PC-3 (cell line): ENCODE measurements around the gene C17orf114.

Experiments used
- ATAC-seq: fragments of 200-7000 bp; cut with Tn5 transposase; 2 replicates; pipeline ENCODE4 v1.9.1; 2020; ENCODE audit warnings: mild to moderate bottlenecking, moderate library complexity
- BruUV-seq: library from RNA; stranded (reverse); fragments of 400-500 nt; replicated peaks from 2 replicates; lab custom pipeline; 2021; lab: Mats Ljungman, UMichigan
- CTCF ChIA-PET: fragments of 300-600 bp; sonication (Branson Sonifier 250); formaldehyde crosslinking; loops from one replicate; lab custom pipeline; 2022; ENCODE audit warnings: antibody characterized with exemption; lab: Charles Lee
- POLR2A ChIA-PET: fragments of 300-600 bp; sonication (Branson Sonifier 250); formaldehyde crosslinking; loops from one replicate; lab custom pipeline; 2022; ENCODE audit warnings: antibody characterized with exemption; ENCODE audit not compliant: unreplicated experiment; lab: Charles Lee
- DNase-seq: peaks from one replicate; pipeline ENCODE4 v3.0.0-alpha.2; 2015
- H2AFZ ChIP-seq: fragments of 300-600 bp; sonication (generic); 2 replicates; pipeline ENCODE4 v1.6.0; 2016; ENCODE audit warnings: antibody characterized with exemption, low read length
- H3F3A ChIP-seq: fragments of 300-600 bp; sonication (generic); one replicate; pipeline ENCODE4 v1.6.0; 2017; ENCODE audit warnings: antibody characterized with exemption, low read length, control low read depth, mild to moderate bottlenecking; ENCODE audit not compliant: unreplicated experiment
- H3K27ac ChIP-seq: fragments of 300-600 bp; sonication (generic); 2 replicates; pipeline ENCODE4 v1.5.1; 2016; ENCODE audit warnings: mild to moderate bottlenecking, low read length
- H3K27me3 ChIP-seq: fragments of 300-600 bp; sonication (generic); 2 replicates; pipeline ENCODE4 v1.6.1; 2016; ENCODE audit warnings: low read length, mixed read lengths
- H3K36me3 ChIP-seq: fragments of 300-600 bp; sonication (generic); 2 replicates; pipeline ENCODE4 v1.6.1; 2016; ENCODE audit warnings: low read depth, mixed run types, low read length, mixed read lengths
- H3K4me1 ChIP-seq: fragments of 300-600 bp; sonication (generic); 2 replicates; pipeline ENCODE4 v1.5.1; 2016; ENCODE audit warnings: low read length; ENCODE audit not compliant: insufficient read depth
- H3K4me2 ChIP-seq: fragments of 300-600 bp; sonication (generic); 2 replicates; pipeline ENCODE4 v1.6.0; 2016; ENCODE audit warnings: low read length
- H3K4me3 ChIP-seq: fragments of 300-600 bp; sonication (generic); 2 replicates; pipeline ENCODE4 v1.5.1; 2016; ENCODE audit warnings: mild to moderate bottlenecking, low read length, mixed read lengths
- H3K79me2 ChIP-seq: fragments of 300-600 bp; sonication (generic); 2 replicates; pipeline ENCODE4 v1.6.1; 2017; ENCODE audit warnings: low read length, mixed read lengths
- H3K9ac ChIP-seq: fragments of 300-600 bp; sonication (generic); 2 replicates; pipeline ENCODE4 v1.6.0; 2016; ENCODE audit warnings: mild to moderate bottlenecking, low read length
- H3K9me2 ChIP-seq: fragments of 300-600 bp; sonication (generic); replicated peaks from 2 replicates; pipeline ENCODE4 v1.6.1; 2016; ENCODE audit warnings: mixed run types, low read length, mixed read lengths
- H3K9me3 ChIP-seq: fragments of 300-600 bp; sonication (generic); 2 replicates; pipeline ENCODE4 v1.6.1; 2016; ENCODE audit warnings: low read length, mixed read lengths
- H4K20me1 ChIP-seq: fragments of 300-600 bp; sonication (generic); 2 replicates; pipeline ENCODE4 v1.6.1; 2016; ENCODE audit warnings: low read length, mixed read lengths
- CTCF ChIP-seq: fragments of 300-600 bp; sonication (generic); conservative IDR thresholded peaks from 2 replicates; pipeline ENCODE4 v1.5.1; 2017; ENCODE audit warnings: antibody characterized with exemption, low read depth, mild to moderate bottlenecking, low read length
- EZH2 ChIP-seq: fragments of 300-600 bp; sonication (generic); IDR thresholded peaks from one replicate; pipeline ENCODE4 v1.6.1; 2017; ENCODE audit warnings: antibody characterized with exemption, mild to moderate bottlenecking, low read length; ENCODE audit not compliant: unreplicated experiment
- EZH2phosphoT487 ChIP-seq: fragments of 300-600 bp; sonication (generic); IDR thresholded peaks from 2 replicates; pipeline ENCODE4 v1.6.1; 2018; ENCODE audit warnings: mild to moderate bottlenecking, antibody characterized with exemption, low read length, borderline replicate concordance
- intact Hi-C: fragments of 100-400 bp; cut with micrococcal nuclease; formaldehyde crosslinking; loops from 2 replicates; pipeline ENCODE4 v1.9.0; 2023

Gene C17orf114

GRCh38 chr17:4839965-4840892 lies 38.1 kb upstream of the C17orf114 start:
- peaks cover 97% of the 10 kb centered on the region for H3K79me2 ChIP-seq
- peak overlapping the region; percentile 32 for H3K9ac ChIP-seq
- no peak overlapping the region; the same call in 1 of the 2 replicates for H3K4me3 ChIP-seq
- peaks cover 36% of the 10 kb centered on the region for H3K4me1 ChIP-seq
- H3F3A ChIP-seq: no peaks in the 10 kb centered on the region
- no peak for TF ChIP-seq CTCF
- TF ChIP-seq EZH2phosphoT487: no peak
- TF ChIP-seq EZH2: no peak
- H3K27me3 ChIP-seq: no peaks in the 10 kb centered on the region
- CTCF ChIA-PET: interaction anchor here (0.7 kb wide), 1 partner anchor 10 kb away, joined by 7 read pairs; no protein-coding TSS in a partner anchor
- DNase-seq (peak; percentile 70), ATAC-seq (peak; percentile 81)
- H3K4me2 ChIP-seq: peak overlapping the region; percentile 67
- peak overlapping the region; percentile 80 for H3K27ac ChIP-seq
- peaks cover 6% of the 10 kb centered on the region for H3K36me3 ChIP-seq
- intact Hi-C loops: loop anchor here (10.0 kb wide), 1 partner anchor 45 kb away; no protein-coding TSS in a partner anchor
- no peaks in the 10 kb centered on the region for H3K9me2 ChIP-seq
- no peaks in the 10 kb centered on the region for H4K20me1 ChIP-seq
- POLR2A ChIA-PET: interaction anchor here (0.7 to 1.0 kb wide), 2 partner anchors 9 to 35 kb away, joined by 4 read pairs; no protein-coding TSS in a partner anchor
- no TSS peak for BruUV-seq
- H3K9me3 ChIP-seq: no peaks in the 10 kb centered on the region
- H2AFZ ChIP-seq: no peak overlapping the region

GRCh38 chr17:4839221-4839620 lies 37.1 kb upstream of the C17orf114 start:
- ChIA-PET CTCF (no interaction called here), POLR2A (no interaction called here)
- 0 out of 2 replicates have a peak overlapping the region, but pooled peaks have one; percentile 9 for H3K4me3 ChIP-seq
- H3K27me3 ChIP-seq: no peaks in the 10 kb centered on the region
- no peaks in the 10 kb centered on the region for H4K20me1 ChIP-seq
- H2AFZ ChIP-seq: no peak overlapping the region
- no peak for ATAC-seq
- intact Hi-C loops: loop anchor here (10.0 kb wide), 1 partner anchor 46 kb away; no protein-coding TSS in a partner anchor
- BruUV-seq: no TSS peak
- H3F3A ChIP-seq: no peaks in the 10 kb centered on the region
- no peaks in the 10 kb centered on the region for H3K9me3 ChIP-seq
- TF ChIP-seq EZH2 (no peak), CTCF (no peak), EZH2phosphoT487 (no peak)
- peak overlapping the region; percentile 80 for H3K27ac ChIP-seq
- H3K9ac ChIP-seq: peak overlapping the region; percentile 18
- peaks cover 97% of the 10 kb centered on the region for H3K79me2 ChIP-seq
- no peaks in the 10 kb centered on the region for H3K9me2 ChIP-seq
- peaks cover 46% of the 10 kb centered on the region for H3K4me1 ChIP-seq
- DNase-seq: no peak
- H3K36me3 ChIP-seq: peaks cover 6% of the 10 kb centered on the region
- H3K4me2 ChIP-seq: peak overlapping the region; percentile 67
